Osteocyte (in vitro differentiated cells): ENCODE results near the gene TEX29. TPM values are rescaled to one million over a fixed set of nuclear protein-coding genes. Genes with fewer than 3 reads are reported as not detected.

Experiments used
- DNase-seq: peaks from one replicate; pipeline ENCODE4 v3.0.0; 2021; ENCODE audit warnings: mixed read lengths; ENCODE audit not compliant: unreplicated experiment; ENCODE audit errors: extremely low spot score
- H3K27ac Mint-ChIP-seq: one replicate; pipeline ENCODE4 v1.8.0; 2021; ENCODE audit warnings: mild to moderate bottlenecking, mixed read lengths; ENCODE audit not compliant: unreplicated experiment
- H3K27me3 Mint-ChIP-seq: one replicate; pipeline ENCODE4 v1.8.0; 2021; ENCODE audit warnings: mixed read lengths; ENCODE audit not compliant: unreplicated experiment
- H3K36me3 Mint-ChIP-seq: one replicate; pipeline ENCODE4 v1.8.0; 2021; ENCODE audit warnings: mixed read lengths; ENCODE audit not compliant: unreplicated experiment
- H3K4me1 Mint-ChIP-seq: one replicate; pipeline ENCODE4 v1.8.0; 2021; ENCODE audit warnings: mixed read lengths; ENCODE audit not compliant: unreplicated experiment
- H3K4me3 Mint-ChIP-seq: one replicate; pipeline ENCODE4 v1.8.0; 2021; ENCODE audit warnings: mild to moderate bottlenecking, moderate library complexity, mixed read lengths; ENCODE audit not compliant: unreplicated experiment
- H3K9me3 Mint-ChIP-seq: one replicate; pipeline ENCODE4 v1.8.0; 2021; ENCODE audit warnings: mixed read lengths; ENCODE audit not compliant: unreplicated experiment
- CTCF ChIP-seq: fragments of 200-600 bp; sonication (generic); IDR thresholded peaks from 2 replicates; pipeline ENCODE4 v1.5.0; 2021; ENCODE audit warnings: antibody characterized with exemption, mild to moderate bottlenecking, moderate library complexity
- total RNA-seq: library from RNA; stranded (reverse); gene quantifications from 2 replicates; pipeline ENCODE4 v1.2.1, GENCODE V29; 2021

Gene TEX29
- total RNA-seq, 1 donor from 2014 or later, result 1.9 TPM

GRCh38 chr13:111275995-111276618 lies 44.3 kb upstream of the TEX29 start:
- Mint-ChIP-seq H3K27me3 (no peaks in the 10 kb centered on the region), H3K27ac (no peak overlapping the region), H3K4me1 (peaks cover 19% of the 10 kb centered on the region), H3K9me3 (no peaks in the 10 kb centered on the region), H3K4me3 (no peak overlapping the region), H3K36me3 (peaks cover 39% of the 10 kb centered on the region)
- no peak for DNase-seq
- TF ChIP-seq CTCF, result no peak

DNA sequence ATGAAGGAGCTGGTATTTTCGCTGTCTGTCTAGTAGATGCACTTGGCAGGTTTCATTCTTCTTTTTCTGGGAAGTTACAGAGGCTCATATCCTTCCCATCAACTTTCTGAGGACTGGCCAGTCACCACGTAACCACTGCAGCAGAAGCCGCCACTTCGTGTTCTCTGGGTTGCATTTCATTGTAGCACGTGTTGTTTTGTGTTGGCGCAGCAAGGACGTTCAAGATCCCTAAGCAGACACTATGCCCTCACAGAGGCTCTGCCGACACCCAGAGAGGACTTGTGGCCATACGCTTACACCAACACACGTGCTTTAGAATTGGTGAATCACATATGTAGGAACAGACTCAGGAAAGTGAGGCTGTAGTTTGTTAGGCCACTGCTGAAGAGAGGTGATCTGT lies 42.2 kb upstream of the TEX29 start:
- H3K36me3 Mint-ChIP-seq, result peaks cover 44% of the 10 kb centered on the region
- H3K9me3 Mint-ChIP-seq, result no peaks in the 10 kb centered on the region
- TF ChIP-seq CTCF, result no peak
- no peak for DNase-seq
- peak overlapping the region; percentile 96 for H3K27ac Mint-ChIP-seq
- peaks cover 34% of the 10 kb centered on the region for H3K4me1 Mint-ChIP-seq
- H3K27me3 Mint-ChIP-seq, result no peaks in the 10 kb centered on the region
- H3K4me3 Mint-ChIP-seq, result no peak overlapping the region

DNA sequence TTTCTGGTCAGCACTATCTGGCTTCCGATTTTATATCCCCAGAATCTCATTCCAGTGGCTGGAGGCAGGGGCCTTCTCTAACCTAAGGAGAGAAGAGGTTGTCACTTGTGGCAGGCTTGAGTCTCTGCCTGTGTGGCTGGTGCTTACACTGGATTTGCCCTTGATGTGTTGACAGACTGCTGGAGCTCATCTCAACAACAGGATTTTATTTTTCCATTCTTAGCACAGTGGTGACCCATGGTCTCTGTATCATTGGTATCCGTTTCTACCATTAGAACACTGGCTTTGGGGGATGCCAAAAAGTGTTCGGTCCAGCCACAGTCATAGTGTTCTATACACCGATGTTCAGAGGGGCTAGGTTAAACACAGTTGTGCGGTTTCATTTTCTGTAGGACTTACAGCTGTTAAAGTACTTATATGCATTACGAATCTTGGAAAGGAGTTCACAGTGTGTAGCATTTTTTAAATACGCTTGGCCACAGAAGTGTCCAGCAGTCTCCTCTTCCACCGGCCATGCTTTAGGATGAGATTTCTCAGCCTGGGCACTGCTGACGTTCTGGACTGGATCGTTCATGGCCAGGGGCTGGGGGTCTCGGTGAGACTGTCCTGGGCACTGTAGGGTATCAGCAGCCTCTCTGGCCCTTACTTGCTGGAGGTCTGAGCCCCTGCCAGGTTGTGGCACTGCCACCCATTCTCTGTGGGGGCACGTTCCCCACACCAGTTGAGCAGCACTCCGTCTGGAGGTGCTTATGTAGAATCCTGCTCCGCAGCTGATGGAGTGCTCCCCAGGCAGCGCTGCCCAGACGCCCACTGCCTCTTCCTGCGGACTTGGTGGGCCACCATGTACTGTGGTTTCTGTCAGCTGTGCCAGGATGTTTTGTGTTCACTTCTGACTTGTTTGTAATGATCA lies 41.4 kb upstream of the TEX29 start:
- Mint-ChIP-seq H3K4me3 (no peak overlapping the region), H3K4me1 (peaks cover 37% of the 10 kb centered on the region), H3K9me3 (no peaks in the 10 kb centered on the region), H3K27me3 (no peaks in the 10 kb centered on the region), H3K36me3 (peaks cover 48% of the 10 kb centered on the region), H3K27ac (peak overlapping the region; percentile 96)
- DNase-seq, result no peak
- TF ChIP-seq CTCF, result no peak

- no peaks in the 10 kb centered on the region for H3K27me3 Mint-ChIP-seq
- H3K4me1 Mint-ChIP-seq, result peaks cover 37% of the 10 kb centered on the region
- H3K4me3 Mint-ChIP-seq, result no peak overlapping the region
- no peak for DNase-seq
- no peak for TF ChIP-seq CTCF
- H3K9me3 Mint-ChIP-seq, result no peaks in the 10 kb centered on the region
- peaks cover 55% of the 10 kb centered on the region for H3K36me3 Mint-ChIP-seq
- H3K27ac Mint-ChIP-seq, result peak overlapping the region; percentile 96
These were observed 40.2 kb upstream of the TEX29 start for GRCh38 chr13:111280226-111280625.
